ENCODE data around the gene MAP2K1. TPM values are rescaled to one million over a fixed set of nuclear protein-coding genes. Genes with fewer than 3 reads are reported as not detected.

The MAP2K1 gene
- total RNA-seq, 1 donor from 2014 or later = 51.9 TPM

- Histone ChIP-seq H3K27me3 (ENCODE audit: control insufficient read depth, insufficient read depth, low read length) (no peaks in the 10 kb centered on the region), H3K36me3 (ENCODE audit: control insufficient read depth, insufficient read depth, low read length) (peaks cover 1% of the 10 kb centered on the region), H3K4me3 (ENCODE audit: low read depth, low read length) (no peak overlapping the region)
- DNase-seq (ENCODE audit: low read depth) = no peak
- TF ChIP-seq CTCF (IDR thresholded peaks at IDR 0.05; ENCODE audit: insufficient read depth, low read length, poor library complexity, severe bottlenecking) = no peak
Observed at GRCh38 chr15:66488525-66488924, 101.8 kb downstream of the MAP2K1 start.

- no peak for DNase-seq (ENCODE audit: low read depth)
- H3K27me3 ChIP-seq (ENCODE audit: control insufficient read depth, insufficient read depth, low read length) = no peaks in the 10 kb centered on the region
- TF ChIP-seq CTCF (IDR thresholded peaks at IDR 0.05; ENCODE audit: insufficient read depth, low read length, poor library complexity, severe bottlenecking) = no peak
- no peak overlapping the region for H3K4me3 ChIP-seq (ENCODE audit: low read depth, low read length)
- peaks cover 1% of the 10 kb centered on the region for H3K36me3 ChIP-seq (ENCODE audit: control insufficient read depth, insufficient read depth, low read length)
Observed at GRCh38 chr15:66489179-66489791, 102.6 kb downstream of the MAP2K1 start.

GRCh38 chr15:66491846-66492245 is 105.1 kb downstream of the MAP2K1 start:
- TF ChIP-seq CTCF (IDR thresholded peaks at IDR 0.05; ENCODE audit: insufficient read depth, low read length, poor library complexity, severe bottlenecking) = no peak
- no peak for DNase-seq (ENCODE audit: low read depth)
- Histone ChIP-seq H3K36me3 (ENCODE audit: control insufficient read depth, insufficient read depth, low read length) (peaks cover 1% of the 10 kb centered on the region), H3K4me3 (ENCODE audit: low read depth, low read length) (no peak overlapping the region), H3K27me3 (ENCODE audit: control insufficient read depth, insufficient read depth, low read length) (no peaks in the 10 kb centered on the region)

GRCh38 chr15:66494262-66494661 is 107.5 kb downstream of the MAP2K1 start:
- TF ChIP-seq CTCF (IDR thresholded peaks at IDR 0.05; ENCODE audit: insufficient read depth, low read length, poor library complexity, severe bottlenecking) = no peak
- Histone ChIP-seq H3K27me3 (ENCODE audit: control insufficient read depth, insufficient read depth, low read length) (no peaks in the 10 kb centered on the region), H3K36me3 (ENCODE audit: control insufficient read depth, insufficient read depth, low read length) (no peaks in the 10 kb centered on the region), H3K4me3 (ENCODE audit: low read depth, low read length) (no peak overlapping the region)
- DNase-seq (ENCODE audit: low read depth) = no peak

GRCh38 chr15:66496951-66497501 is 110.3 kb downstream of the MAP2K1 start:
- DNase-seq (ENCODE audit: low read depth) = no peak
- no peak for TF ChIP-seq CTCF (IDR thresholded peaks at IDR 0.05; ENCODE audit: insufficient read depth, low read length, poor library complexity, severe bottlenecking)
- H3K36me3 ChIP-seq (ENCODE audit: control insufficient read depth, insufficient read depth, low read length) = no peaks in the 10 kb centered on the region

More at GRCh38 chr15:66496951-66497501, 110.3 kb downstream of the MAP2K1 start:
- Histone ChIP-seq H3K4me3 (ENCODE audit: low read depth, low read length) (peak overlapping the region; percentile 66), H3K27me3 (ENCODE audit: control insufficient read depth, insufficient read depth, low read length) (no peaks in the 10 kb centered on the region)

Measured in kidney epithelial cell (primary cell).